ENCODE data around the gene DGCR2.
"Not testable (repeated sequence)": the region's sequence is repeated elsewhere in the genome, so short reads cannot be mapped to it uniquely, and the experiment has no call there.

Gene DGCR2

GRCh38 chr22:19038728-19039447 lies 83.3 kb downstream of the DGCR2 start:
- no peak for DNase-seq

GRCh38 chr22:19038164-19038546 lies 84.1 kb downstream of the DGCR2 start:
- no peak for DNase-seq

GRCh38 chr22:19037282-19038163 lies 84.7 kb downstream of the DGCR2 start:
- no peak for DNase-seq

- no peak for DNase-seq
Measured at GRCh38 chr22:19036523-19037273, 85.5 kb downstream of the DGCR2 start.

- DNase-seq, result no peak
Measured at GRCh38 chr22:19036229-19036522, 86.0 kb downstream of the DGCR2 start.

GRCh38 chr22:19035474-19036228 lies 86.6 kb downstream of the DGCR2 start:
- no peak for DNase-seq

GRCh38 chr22:19035126-19035473 lies 87.1 kb downstream of the DGCR2 start:
- DNase-seq, result not testable (repeated sequence)

- not testable (repeated sequence) for DNase-seq
Measured at GRCh38 chr22:19034724-19035120, 87.5 kb downstream of the DGCR2 start.

- peak; percentile 19 for DNase-seq
Measured at GRCh38 chr22:19034031-19034723, 88.0 kb downstream of the DGCR2 start.

- peak; percentile 10 for DNase-seq
Measured at GRCh38 chr22:19033568-19033905, 88.7 kb downstream of the DGCR2 start.

GRCh38 chr22:19032898-19033567 lies 89.2 kb downstream of the DGCR2 start:
- peak; percentile 13 for DNase-seq

- peak; percentile 5 for DNase-seq
Measured at GRCh38 chr22:19032156-19032785, 89.9 kb downstream of the DGCR2 start.

GRCh38 chr22:19030889-19031252 lies 91.3 kb downstream of the DGCR2 start:
- DNase-seq, result not testable (repeated sequence)

- peak; percentile 20 for DNase-seq
Measured at GRCh38 chr22:19030226-19030888, 91.9 kb downstream of the DGCR2 start.

- peak; percentile 8 for DNase-seq
Measured at GRCh38 chr22:19029113-19030103, 92.8 kb downstream of the DGCR2 start.

- DNase-seq, result peak; percentile 15
Measured at GRCh38 chr22:19028060-19028455, 94.2 kb downstream of the DGCR2 start.

- peak; percentile 16 for DNase-seq
Measured at GRCh38 chr22:19027371-19028059, 94.7 kb downstream of the DGCR2 start.

GRCh38 chr22:19026080-19026479 lies 96.1 kb downstream of the DGCR2 start:
- not testable (repeated sequence) for DNase-seq

- DNase-seq, result peak; percentile 19
Measured at GRCh38 chr22:19024956-19025489, 97.2 kb downstream of the DGCR2 start.
